Right lobe of liver (tissue), 6 donors: ENCODE measurements around the gene GSTA2. TPM values are rescaled to one million over a fixed set of nuclear protein-coding genes. Genes with fewer than 3 reads are reported as not detected.
A peak's percentile ranks its signal among the peaks of the same experiment; 100 is the strongest.

ENCODE experiments used
- ATAC-seq, 4 donors: fragments of 200-7000 bp; cut with Tn5 transposase; one replicate each; pipeline ENCODE4 v1.9.1; 2020; ENCODE audit warnings: mild to moderate bottlenecking in 4 of 4, moderate library complexity in 4 of 4
- DNase-seq, 3 donors: peaks; one replicate each; pipeline ENCODE4 v3.0.0-alpha.2; 2020
- H3K27ac ChIP-seq, 3 donors: fragments of 200-600 bp; one replicate each; pipeline ENCODE4 v1.8.0; 2022
- H3K27me3 ChIP-seq, 2 donors: fragments of 200-600 bp; one replicate each; pipeline ENCODE4 v1.8.0; 2022
- H3K36me3 ChIP-seq, 4 donors: fragments of 200-600 bp; sonication (generic) in 1 of 4; one replicate each; pipeline versions ENCODE4 v1.5.1 to v1.8.0; 2017 to 2022; ENCODE audit warnings: control low read depth in 1 of 4
- H3K4me1 ChIP-seq, 4 donors: fragments of 200-600 bp; sonication (generic) in 1 of 4; one replicate each; pipeline versions ENCODE4 v1.5.1 to v1.8.0; 2017 to 2022; ENCODE audit warnings: control low read depth in 1 of 4
- H3K4me3 ChIP-seq, 3 donors: fragments of 200-600 bp; one replicate each; pipeline ENCODE4 v1.8.0; 2022
- H3K9me3 ChIP-seq, 4 donors: fragments of 200-600 bp; sonication (generic) in 1 of 4; one replicate each; pipeline versions ENCODE4 v1.5.1 to v1.8.0; 2017 to 2022; ENCODE audit warnings: control low read depth in 1 of 4
- CTCF ChIP-seq, 4 donors: fragments of 200-600 bp in 3 of 4; fragments of 450-650 bp in 1 of 4; IDR thresholded peaks; one replicate each; pipeline versions ENCODE4 v1.5.1 to v1.8.0; 2016 to 2022; ENCODE audit warnings: antibody characterized with exemption in 4 of 4, mild to moderate bottlenecking in 2 of 4
- POLR2A ChIP-seq: fragments of 450-650 bp; IDR thresholded peaks from one replicate; pipeline ENCODE4 v1.6.1; 2017; ENCODE audit warnings: antibody characterized with exemption, mild to moderate bottlenecking
- WGBS: methylation state at CpG from one replicate; pipeline ENCODE4 v1.1.6; 2018; ENCODE audit warnings: low coverage, low lambda C conversion rate; ENCODE audit not compliant: insufficient coverage; ENCODE audit errors: missing lambda C conversion rate; 5-methylcytosine and 5-hydroxymethylcytosine counted together
- intact Hi-C, 2 donors: fragments of 100-400 bp; cut with DNase I; formaldehyde crosslinking; loops; one replicate each; pipeline versions ENCODE4 v1.11.2 to v1.14.1; 2022
- total RNA-seq, 6 experiments: library from RNA; depleted of rRNA in 2 of 6; stranded (reverse); fragments of >200 nt in 2 of 6; fragmentation: NEBNext Ultra II Directional in 3 of 6; extraction: Animal tissue kit (Norgen Biotek cat#: 25700) in 3 of 6; gene quantifications; one replicate each; pipeline versions ENCODE4 v1.1.0 to v1.2.4, GENCODE V29; 2016 to 2023
- donor health status: DM: no; HTN: yes; CAD: no.
- donor health status: DM: no; HTN: no; CAD: no.
- donor health status: DM: no; HTN: no; CAD: no.
- donor health status: DM: no; HTN: yes; CAD: no.
- donor health status: DM: no; HTN: yes; CAD: no.

The GSTA2 gene
- total RNA-seq, 6 experiments from 2014 or later, result 7.6 to 177 (median 54.4) TPM

DNA sequence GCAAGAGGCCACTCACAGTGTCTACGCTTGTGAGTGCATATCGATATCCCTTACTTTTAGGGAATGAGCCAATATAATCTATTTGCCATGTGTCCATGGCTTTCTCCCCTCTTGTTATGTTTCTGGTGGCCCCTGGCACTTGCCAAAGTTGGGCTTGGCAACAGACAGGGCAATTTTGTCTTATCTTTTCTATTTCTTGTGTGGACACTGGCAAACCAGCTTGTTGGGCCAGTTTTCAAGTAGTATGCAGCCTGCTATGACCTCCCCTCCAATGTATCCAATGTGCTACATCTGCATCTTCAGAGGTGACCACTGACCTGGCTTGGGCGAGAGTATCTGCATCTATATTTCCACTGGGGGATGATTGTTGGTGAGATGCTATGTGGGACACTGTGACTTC lies 29.2 kb downstream of the GSTA2 start:
- Histone ChIP-seq H3K27me3 (no peaks in the 10 kb centered on the region), H3K4me3 (no peak overlapping the region), H3K4me1 (peaks cover 0 to 51% (median 13%) of the 10 kb centered on the region in 4 donors), H3K27ac (peak overlapping the region in 1 of 3 donors; percentile 71), H3K9me3 (no peaks in the 10 kb centered on the region), H3K36me3 (no peaks in the 10 kb centered on the region)
- intact Hi-C loops, result no loop called here
- 62% methylated on average over 3 of the region's 3 CpGs for WGBS
- TF ChIP-seq POLR2A (no peak), CTCF (IDR thresholded peaks at IDR 0.05) (no peak)
- peak in 1 of 4 donors; percentile 17 for ATAC-seq
- DNase-seq, result no peak

DNA sequence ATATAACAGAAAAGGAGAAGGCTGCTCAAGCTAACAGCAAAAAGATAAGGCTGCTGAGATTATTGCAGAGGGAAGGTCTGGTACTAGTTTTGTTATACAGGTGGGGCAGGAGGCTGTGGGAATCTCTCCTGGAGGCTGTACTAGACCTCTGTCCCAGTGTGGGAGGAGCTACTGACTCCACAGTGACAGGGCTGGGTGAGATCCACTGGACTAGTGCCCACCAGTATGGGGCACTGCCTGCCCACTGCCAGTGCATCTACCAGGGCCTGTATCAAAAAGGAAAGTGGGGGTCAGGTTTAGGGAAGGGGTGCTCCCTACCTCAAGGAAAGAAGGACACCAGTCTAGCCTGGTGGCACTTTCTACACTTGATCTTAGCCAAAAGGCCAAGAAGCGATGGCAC lies 30.1 kb downstream of the GSTA2 start:
- H3K4me3 ChIP-seq, result no peak overlapping the region
- DNase-seq (peak in 1 of 3 donors; percentile 56), ATAC-seq (peak; percentile 24 to 63 (median 36))
- H3K27ac ChIP-seq, result peak overlapping the region in 1 of 3 donors; percentile 71
- no peaks in the 10 kb centered on the region for H3K9me3 ChIP-seq
- H3K36me3 ChIP-seq, result no peaks in the 10 kb centered on the region
- peaks cover 0 to 58% (median 13%) of the 10 kb centered on the region in 4 donors for H3K4me1 ChIP-seq
- intact Hi-C loops, result no loop called here
- TF ChIP-seq CTCF (IDR thresholded peaks at IDR 0.05) (peak in 1 of 4 donors; percentile 15), POLR2A (no peak)
- 100% methylated on average over 1 of the region's 1 CpG for WGBS
- no peaks in the 10 kb centered on the region for H3K27me3 ChIP-seq

DNA sequence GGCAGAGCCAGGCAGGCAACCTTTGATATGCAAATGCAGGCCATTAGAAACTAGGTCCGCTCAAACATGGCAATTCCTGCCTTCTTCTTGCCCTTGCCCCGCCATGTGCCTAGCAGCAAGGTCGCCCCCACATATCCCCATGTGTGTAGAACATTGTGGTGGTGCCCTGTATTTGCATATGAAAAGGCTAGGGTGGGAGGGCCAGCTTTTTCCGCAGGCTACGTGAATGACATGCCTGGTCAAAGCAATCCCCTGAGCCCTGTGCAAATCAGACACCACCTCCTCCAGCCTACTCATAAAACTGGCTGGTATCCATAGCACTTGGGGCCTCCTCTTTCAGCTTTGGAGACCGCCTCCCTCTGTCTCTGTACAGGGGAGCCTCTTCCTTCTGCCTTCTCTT lies 31.6 kb downstream of the GSTA2 start:
- H3K27ac ChIP-seq, result no peak overlapping the region
- no peak overlapping the region for H3K4me3 ChIP-seq
- intact Hi-C loops, result no loop called here
- ATAC-seq (no peak), DNase-seq (no peak)
- peaks cover 0 to 72% (median 20%) of the 10 kb centered on the region in 4 donors for H3K4me1 ChIP-seq
- H3K36me3 ChIP-seq, result no peaks in the 10 kb centered on the region
- H3K9me3 ChIP-seq, result no peaks in the 10 kb centered on the region
- TF ChIP-seq CTCF (IDR thresholded peaks at IDR 0.05), result no peak
- no peak for TF ChIP-seq POLR2A
- H3K27me3 ChIP-seq, result no peaks in the 10 kb centered on the region
- WGBS, result 90% methylated on average over 3 of the region's 6 CpGs

DNA sequence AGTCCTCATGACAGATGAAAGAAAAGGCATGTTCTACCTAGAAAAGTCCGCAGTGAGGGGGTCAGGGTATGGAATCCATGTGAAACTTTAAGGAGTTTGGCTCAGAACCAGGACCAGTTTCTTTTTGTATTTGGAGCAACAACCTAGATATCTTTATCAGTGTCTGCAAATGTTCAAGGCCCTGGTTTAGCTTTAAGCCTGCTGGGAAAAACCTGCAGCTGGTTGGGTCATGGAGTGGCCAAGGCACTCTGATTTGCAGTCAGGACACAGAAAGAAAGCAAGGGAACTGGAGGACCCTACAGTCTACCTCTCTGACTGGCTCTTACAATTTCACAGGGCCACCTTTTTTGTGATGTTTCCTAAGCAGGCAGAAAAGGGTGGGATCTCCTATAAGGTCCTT lies 33.7 kb downstream of the GSTA2 start:
- 70% methylated on average over 1 of the region's 1 CpG for WGBS
- TF ChIP-seq CTCF (IDR thresholded peaks at IDR 0.05) (no peak), POLR2A (no peak)
- H3K36me3 ChIP-seq, result no peaks in the 10 kb centered on the region
- DNase-seq, result no peak
- H3K4me1 ChIP-seq, result peaks cover 0 to 73% (median 17%) of the 10 kb centered on the region in 4 donors
- ATAC-seq, result no peak
- no peaks in the 10 kb centered on the region for H3K9me3 ChIP-seq
- no peaks in the 10 kb centered on the region for H3K27me3 ChIP-seq
- no peak overlapping the region for H3K4me3 ChIP-seq
- intact Hi-C loops, result no loop called here
- peak overlapping the region in 1 of 3 donors; percentile 81 for H3K27ac ChIP-seq

DNA sequence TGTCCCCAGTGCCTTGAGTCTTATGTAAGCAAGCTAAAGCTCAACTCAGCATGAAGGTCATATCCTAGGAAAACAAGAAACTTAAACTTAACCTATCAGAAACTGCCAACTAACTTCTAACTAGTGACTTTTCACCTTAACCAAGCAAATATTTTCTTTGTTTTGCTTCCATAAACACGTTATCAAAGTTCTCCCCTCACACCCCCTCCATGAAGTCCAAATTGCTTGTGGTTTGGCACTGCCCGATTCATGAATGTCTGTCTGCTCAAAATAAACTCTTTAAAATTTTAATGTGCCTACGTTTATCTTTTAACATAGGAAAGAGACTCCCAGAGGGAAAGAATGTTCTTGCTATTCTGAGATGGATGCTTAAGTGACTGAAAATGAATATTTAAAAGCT lies 34.9 kb downstream of the GSTA2 start:
- WGBS, result 25% methylated on average over 3 of the region's 3 CpGs
- intact Hi-C loops, result no loop called here
- TF ChIP-seq POLR2A, result no peak
- no peak for TF ChIP-seq CTCF (IDR thresholded peaks at IDR 0.05)
- H3K4me3 ChIP-seq, result no peak overlapping the region
- no peaks in the 10 kb centered on the region for H3K36me3 ChIP-seq
- H3K27ac ChIP-seq, result peak overlapping the region in 2 of 3 donors; percentile 27 to 81
- DNase-seq (peak in 1 of 3 donors; percentile 57), ATAC-seq (peak in 2 of 4 donors; percentile 1 to 30)
- no peaks in the 10 kb centered on the region for H3K27me3 ChIP-seq
- no peaks in the 10 kb centered on the region for H3K9me3 ChIP-seq
- peaks cover 0 to 67% (median 20%) of the 10 kb centered on the region in 4 donors for H3K4me1 ChIP-seq
